ENCODE results near the gene CUBN.

Gene CUBN

GRCh38 chr10:17010363-17011145, 119.1 kb downstream of the CUBN start:
- no peak for DNase-seq (ENCODE audit: low read depth)

- no peak for DNase-seq (ENCODE audit: low read depth)
Observed at GRCh38 chr10:17009212-17009700, 120.4 kb downstream of the CUBN start.

GRCh38 chr10:17007418-17007770, 122.2 kb downstream of the CUBN start:
- no peak for DNase-seq (ENCODE audit: low read depth)

DNA sequence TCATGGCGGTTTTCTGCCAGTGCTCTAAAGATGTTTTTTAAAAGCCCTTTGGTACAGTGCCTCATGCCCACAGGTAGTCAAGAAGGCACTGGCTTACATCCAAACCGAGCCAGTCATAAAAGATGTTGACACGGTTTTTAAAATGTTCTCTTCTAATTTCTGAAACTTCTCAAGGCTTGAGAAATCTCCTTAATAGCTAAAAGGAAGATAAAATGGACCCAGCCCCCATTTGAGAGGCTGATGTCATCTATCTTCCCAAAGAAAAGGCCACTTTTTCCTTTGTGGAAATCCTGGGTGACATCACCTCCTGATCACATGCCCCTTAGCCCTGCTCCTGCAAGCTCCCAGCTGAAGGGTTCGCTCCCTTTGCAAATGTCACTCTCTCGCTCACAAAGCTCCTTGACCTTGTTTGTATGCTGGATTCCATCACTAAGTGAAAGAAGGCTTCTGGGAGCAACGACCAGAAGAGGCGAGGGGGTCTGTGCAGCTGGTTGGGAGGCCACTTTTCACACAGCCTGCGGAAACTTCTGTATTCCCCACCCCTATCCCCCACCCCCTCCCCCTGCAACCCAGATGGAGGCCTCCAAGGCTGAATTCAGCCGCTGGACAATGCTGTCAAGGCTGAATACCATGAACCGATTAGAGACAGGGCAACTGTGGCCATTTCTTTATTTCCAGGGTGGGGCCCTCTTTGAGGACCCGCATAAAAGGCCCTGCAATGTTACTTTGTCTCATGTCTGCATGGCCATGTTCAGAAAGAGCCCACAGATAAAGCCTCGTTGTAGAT, 122.8 kb downstream of the CUBN start:
- no peak for DNase-seq (ENCODE audit: low read depth)

DNA sequence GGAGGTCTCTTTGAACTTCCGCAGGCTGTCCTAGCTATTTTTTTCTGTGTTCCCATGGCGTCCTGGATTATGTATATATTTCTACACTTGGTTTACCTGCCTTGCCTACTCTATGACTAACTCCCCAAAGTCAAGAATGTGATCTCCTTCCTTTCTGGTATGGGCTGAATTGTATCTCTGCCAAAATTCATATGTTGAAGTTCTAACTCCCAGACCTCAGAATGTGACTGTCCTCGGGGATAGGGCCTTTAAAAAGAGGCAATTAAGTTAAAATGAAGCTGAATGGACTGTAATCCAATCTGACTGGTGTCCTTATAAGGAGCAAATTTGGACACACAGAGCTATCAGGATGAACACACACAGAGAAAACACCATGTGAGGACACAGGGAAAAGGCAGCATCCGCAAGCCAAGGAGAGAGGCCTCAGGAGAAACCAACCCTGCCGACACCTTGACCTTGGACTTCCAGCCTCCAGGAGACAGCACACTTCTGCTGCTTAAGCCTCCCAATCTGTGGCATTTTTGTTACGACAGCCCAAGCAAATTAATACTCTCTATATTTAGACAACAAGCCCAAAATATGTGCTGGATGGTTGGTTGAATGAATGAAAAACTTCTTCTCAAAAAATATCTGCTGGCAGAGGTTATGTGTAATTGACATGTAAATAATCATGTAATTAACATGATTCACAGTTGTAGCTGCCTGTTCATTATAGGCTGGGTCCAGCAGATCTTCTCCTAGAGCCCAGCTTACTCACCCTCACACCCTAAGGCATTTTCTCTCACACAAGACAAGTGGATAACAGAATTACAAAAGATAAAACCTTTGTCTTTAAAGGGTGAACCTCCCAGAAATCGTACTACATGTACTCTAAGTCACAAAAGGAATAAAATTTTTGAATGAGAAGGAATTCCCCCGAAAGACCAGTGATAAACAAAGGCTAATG, 123.7 kb downstream of the CUBN start:
- no peak for DNase-seq (ENCODE audit: low read depth)

DNA sequence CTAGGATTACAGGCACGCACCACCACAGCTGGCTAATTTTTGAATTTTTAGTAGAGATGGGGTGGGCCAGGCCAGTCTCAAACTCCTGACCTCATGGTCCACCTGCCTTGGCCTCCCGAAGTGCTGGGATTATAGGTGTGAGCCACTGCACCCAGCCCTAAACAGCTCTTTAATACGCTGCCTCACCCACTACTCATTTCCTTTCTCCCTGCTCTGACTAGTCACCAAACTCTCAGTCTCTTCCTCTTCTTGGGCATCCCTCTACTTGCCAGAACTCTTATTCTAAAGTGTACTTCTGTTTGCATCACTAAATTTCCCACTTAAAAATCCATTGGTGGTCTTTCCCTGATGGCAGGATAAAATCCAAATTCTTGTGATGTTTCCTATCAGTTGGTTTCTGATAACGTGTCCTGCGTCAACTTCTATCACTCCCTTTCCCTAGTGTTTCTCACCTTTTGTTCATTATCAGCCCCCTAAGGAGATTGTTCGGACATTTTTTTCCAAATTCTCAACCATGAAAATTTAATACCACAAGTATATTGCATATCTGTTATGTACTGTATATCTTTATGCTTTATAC, 124.7 kb downstream of the CUBN start:
- no peak for DNase-seq (ENCODE audit: low read depth)

DNA sequence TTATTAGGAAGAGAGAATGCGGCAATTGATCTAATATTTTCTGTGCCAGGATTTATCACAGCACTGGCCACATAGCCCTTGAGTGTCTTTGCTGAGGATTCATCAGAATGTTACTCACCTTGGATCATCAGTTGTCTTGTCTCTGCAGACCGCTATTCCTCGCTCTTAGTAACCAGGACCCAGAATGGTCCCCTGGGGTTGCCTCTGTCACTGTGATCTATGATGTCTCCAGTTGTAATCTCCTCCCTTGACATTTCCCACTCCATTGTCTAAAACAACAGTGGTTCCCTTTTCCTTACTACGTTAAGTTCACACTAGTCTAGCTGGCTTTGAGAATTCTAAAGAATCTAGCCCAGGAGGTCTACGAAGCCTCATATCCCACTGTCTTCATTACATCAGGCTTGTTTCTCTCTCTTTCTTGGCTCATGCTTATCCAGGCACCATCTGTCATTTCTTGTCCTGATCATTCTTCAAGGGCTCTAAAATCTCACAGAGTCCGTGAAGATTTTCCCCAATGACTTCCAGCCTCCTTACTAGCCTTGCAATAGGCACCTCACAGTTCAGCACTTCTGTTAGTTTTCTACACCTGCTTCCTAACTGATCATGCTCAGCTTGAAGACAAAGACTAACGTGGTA, 125.8 kb downstream of the CUBN start:
- DNase-seq (ENCODE audit: low read depth) = no peak

DNA sequence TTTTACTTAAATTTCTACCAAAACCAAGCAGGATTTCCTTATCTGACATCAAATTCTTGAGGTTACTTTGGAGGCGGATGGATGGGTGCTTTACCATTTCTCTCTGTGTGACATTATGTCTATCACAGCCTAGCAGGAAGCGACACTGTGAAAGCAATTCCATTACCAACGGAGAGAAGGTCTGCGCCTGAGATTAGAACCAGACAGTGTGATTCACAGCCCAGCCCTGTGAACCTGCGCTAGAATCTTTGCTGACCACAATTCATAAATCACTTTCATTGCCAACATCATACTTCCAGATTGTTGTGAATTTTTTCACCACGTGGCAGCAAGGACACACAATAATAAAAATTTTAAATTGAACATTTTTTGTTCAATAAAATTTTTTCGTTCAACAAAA, 126.5 kb downstream of the CUBN start:
- peak; percentile 20 for DNase-seq (ENCODE audit: low read depth)

DNA sequence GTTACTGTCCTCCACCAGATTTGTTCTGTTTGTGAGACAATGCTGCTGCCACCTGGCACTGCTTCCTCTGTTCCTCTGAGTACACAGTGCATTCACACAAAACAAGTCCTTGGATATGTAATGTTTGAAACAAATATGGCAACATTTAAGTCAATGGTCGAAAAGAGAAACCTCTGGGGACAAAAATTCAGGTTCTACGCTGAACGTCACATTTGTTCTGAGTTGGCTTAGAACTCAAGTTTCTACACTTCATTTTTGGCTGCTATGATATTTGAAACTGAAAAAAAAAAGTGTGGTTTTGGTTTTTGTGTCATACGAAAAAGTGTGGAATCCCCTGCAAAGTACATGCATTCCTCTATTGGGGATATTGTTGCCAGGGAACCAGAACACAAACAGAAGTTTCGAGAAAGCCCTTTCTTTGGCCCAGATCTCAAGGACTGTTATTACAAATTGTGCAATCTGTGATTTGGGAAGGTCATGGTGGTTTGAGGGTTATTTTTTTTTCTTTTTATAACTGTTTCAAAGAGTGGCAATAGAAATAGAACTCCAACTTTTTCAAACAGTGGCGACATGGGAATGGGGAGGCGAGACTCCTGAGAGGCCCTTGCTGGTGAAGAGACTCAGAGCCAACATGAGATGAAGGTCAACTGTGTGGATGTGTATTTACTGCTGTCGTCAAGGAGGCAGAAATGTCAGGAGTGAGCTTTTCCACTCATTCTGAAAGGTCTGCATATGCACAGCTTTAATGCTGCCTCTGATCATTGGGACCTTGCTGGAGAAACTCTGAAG, 127.5 kb downstream of the CUBN start:
- no peak for DNase-seq (ENCODE audit: low read depth)

GRCh38 chr10:17001297-17001744, 128.3 kb downstream of the CUBN start:
- no peak for DNase-seq (ENCODE audit: low read depth)

GRCh38 chr10:16999665-17000451, 129.8 kb downstream of the CUBN start:
- DNase-seq (ENCODE audit: low read depth) = no peak

GRCh38 chr10:16996530-16996964, 133.1 kb downstream of the CUBN start:
- DNase-seq (ENCODE audit: low read depth) = no peak

DNA sequence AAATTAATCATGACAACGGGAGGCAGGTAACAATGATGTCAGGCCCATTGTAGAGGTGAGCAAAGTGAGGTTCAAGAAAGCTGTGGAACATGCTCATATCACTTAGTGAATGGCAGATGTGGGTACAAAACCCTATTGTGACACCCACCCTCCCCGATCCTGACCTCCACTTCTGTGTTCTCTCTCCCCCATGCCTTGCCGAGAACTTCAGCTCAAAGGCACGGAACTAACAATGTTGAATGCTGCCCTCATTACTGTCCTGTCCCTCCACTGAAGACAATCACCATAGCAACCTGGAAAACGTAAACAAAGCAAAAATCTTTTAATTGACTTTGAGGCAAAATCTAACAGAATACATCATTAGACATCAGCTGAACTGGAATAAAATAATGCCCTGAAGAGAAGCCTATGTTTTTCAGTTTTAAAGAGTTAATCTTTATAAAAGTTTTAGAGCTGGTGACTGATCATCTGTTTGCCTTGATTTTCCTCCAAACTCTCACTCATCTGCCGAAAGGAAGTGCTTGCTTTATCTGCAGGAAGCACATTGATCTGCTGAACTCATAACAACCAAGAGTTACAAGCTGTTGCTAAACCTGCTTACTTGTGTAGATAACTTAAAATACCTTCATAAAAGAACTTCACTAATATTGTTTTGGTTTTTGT, 133.6 kb downstream of the CUBN start:
- DNase-seq (ENCODE audit: low read depth) = no peak

DNA sequence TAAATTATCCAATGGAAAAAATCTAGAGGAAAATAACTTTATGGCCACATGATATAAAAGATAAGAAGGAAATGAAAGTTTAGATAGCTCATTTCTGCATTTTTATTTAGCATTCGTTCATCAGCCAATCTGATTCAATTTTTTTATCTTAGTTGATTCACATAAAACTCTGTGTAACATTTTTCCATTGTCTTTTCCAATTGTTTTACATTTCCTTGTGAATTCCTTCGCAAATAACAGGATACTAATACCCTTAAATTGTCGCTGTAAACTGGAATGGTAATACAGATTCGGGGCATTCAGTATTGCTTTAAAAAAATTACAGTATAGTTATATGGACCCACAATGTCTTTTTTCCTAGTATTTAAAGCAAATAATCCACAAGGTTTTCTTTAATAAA, 136.4 kb downstream of the CUBN start:
- DNase-seq (ENCODE audit: low read depth) = no peak

- no peak for DNase-seq (ENCODE audit: low read depth)
Observed at GRCh38 chr10:16992611-16993119, 136.9 kb downstream of the CUBN start.

DNA sequence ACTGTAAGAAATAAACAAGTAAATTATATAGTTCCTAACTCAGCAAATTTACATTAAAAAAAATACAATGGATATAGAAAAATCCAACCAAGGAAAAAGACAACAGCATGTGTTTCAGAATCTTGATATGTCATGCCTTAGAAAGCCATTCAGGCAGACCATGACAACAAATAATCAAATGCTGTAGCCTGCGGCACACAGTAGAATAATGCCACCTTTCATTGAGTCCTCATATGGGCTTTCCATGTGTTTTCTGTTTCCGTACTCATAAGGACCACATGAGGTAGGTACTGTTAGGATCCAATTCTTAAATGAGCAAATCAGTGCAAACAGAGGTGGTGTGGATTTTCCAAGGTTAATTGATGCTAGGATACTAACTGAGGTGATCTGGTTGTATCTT, 138.6 kb downstream of the CUBN start:
- DNase-seq (ENCODE audit: low read depth) = no peak

GRCh38 chr10:16989826-16990293, 139.8 kb downstream of the CUBN start:
- no peak for DNase-seq (ENCODE audit: low read depth)

- DNase-seq (ENCODE audit: low read depth) = no peak
Observed at GRCh38 chr10:16988900-16989299, 140.7 kb downstream of the CUBN start.
